ENCODE data around the gene MORN3.
"Not testable (repeated sequence)": the region's sequence is repeated elsewhere in the genome, so short reads cannot be mapped to it uniquely, and the experiment has no call there.

Gene MORN3, protein sequence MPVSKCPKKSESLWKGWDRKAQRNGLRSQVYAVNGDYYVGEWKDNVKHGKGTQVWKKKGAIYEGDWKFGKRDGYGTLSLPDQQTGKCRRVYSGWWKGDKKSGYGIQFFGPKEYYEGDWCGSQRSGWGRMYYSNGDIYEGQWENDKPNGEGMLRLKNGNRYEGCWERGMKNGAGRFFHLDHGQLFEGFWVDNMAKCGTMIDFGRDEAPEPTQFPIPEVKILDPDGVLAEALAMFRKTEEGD

DNA sequence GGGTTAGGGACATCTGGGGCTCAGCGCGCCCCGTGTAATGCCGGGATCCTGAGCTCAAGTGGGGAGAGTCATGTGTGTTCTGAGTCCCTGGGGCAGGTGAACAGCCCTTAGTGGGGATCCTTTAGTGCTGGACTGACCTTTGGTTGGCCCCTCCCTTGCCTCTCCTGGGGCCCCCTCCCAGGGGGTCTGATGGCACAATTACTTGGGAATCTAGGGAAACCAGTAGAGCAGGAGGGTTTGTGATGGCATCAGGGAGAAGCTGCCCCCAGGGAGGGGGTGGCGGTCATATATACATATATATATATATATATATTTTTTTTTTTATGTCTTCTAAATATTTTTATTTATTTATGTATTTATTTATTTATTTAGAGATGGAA, at the start of gene MORN3:
Gene MORN3, minus strand, starts transcription at position 134 of the 380 bp plus-strand sequence. CDS start 171 bp downstream, outside the sequence.
- DNase-seq, result no peak

DNA sequence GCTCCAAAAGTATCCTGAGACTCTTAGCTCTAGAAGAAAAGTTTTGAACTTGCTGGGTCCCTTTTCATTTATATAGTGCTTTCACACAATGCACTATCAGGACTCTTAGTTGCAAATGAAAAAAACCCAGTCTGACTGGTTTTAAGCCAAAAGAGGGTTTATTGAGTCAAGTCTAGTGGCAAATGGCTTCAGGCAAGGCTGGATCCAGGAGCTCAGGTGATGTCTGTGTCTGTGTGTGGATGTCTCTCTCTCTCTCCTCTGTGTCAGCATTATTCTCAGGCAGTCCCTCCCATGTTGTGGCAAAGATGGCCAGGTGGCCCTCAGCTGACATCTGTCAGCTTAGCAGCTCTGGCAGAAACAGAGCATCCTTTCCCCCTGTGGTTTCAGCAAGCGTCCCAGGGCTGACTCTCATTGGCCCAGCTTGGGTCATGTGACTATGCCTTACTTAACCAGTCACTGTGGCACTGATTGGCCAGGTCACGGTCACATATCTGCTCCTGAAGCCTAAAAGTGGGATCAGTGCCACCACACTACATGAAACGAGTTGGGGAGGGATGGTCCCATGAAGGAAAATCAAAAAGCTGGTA, 49.3 kb upstream of the MORN3 start:
- peak; percentile 39 for DNase-seq

DNA sequence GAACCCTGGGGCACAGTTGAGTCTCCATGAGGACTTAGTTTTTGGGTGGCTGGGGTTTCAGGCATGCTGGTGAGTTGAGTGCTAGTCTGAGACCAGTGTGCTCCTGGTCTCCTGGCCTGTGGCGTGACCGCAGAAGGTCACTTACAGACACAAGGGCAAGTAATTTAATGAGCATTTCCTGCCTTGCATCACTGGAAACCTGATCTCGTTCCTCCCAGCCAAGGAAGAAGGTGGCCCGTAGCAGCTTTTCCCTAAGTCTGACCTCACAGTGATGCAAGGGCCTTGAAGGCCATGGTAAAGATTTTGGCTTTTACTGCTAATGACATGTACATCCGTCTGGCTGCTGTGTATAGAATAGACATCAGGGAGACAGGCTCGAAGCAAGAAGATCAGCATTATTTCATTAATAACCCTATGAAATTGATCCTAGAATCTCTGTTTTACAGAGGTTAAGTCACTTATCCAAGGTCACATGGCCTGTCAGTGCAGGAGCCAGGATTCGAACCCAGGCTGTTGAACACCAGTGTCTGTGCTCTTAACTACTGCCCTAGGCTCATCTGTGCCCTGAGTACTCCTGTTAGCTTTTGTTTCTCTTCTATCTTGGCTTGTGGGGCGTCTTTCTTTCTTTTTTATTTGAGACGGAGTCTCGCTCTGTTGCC, 47.7 kb upstream of the MORN3 start:
- DNase-seq, result no peak

DNA sequence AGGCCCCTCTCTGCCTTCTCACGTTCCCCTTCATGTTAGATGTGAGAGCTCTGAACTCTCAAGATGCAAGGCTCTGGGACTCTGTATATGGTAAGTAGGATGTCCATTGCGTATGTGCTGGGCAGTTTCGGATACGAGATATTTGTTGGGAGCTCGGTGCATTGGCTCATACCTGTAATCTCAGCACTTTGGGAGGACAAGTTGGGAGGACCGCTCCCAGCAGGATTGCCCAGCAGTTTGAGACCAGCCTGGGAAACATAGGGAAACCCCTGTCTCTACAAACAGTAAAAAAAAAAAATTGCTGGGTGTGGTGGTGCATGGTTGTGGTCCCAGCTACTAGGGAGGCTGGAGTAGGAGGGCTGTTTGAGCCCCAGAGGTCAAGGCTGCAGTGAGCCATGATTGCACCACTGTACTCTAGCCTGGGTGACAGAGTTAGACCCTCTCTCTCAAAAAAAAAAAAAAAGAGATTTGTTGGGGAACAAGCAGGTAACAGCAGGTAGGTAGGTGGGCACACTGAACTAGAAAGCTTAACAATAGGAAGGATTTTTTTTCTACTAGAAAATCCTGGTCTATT, 46.5 kb upstream of the MORN3 start:
- DNase-seq, result no peak

DNA sequence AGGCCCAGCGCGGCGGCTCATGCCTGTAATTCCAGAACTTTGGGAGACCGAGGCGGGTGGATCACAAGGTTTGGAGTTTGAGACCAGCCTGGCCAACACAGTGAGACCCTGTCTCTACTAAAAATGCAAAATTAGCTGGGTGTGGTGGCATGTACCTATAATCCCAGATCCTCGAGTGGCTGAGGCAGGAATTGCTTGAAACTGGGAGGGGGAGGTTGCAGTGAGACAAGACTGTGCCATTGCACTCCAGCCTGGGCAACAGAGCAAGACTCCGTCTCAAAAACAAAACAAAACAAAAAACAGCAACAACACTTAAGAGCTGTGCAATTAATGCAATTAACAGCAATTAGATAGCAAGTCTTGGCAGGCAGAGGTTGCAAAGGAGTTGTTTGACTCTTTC, 45.6 kb upstream of the MORN3 start:
- not testable (repeated sequence) for DNase-seq

DNA sequence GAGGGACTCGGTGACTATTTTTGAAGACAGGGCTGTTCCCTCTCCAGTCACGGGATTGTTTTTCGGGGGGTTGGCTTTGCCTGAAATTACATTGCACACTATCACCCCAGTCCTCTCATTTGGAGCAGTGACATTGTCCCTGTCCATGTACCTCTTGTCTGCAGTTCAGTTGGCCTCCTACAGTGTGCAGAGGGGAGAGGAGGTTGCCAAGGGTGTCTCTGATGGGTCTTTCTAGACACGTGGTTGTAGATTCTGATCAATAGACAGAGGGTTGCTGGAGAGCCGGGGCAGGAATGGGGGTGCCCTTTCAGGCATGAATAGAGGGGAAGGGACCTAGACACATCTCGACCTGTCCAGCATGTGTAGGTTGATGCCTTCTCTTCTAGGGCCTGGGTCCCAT, 44.3 kb upstream of the MORN3 start:
- peak; percentile 10 for DNase-seq

DNA sequence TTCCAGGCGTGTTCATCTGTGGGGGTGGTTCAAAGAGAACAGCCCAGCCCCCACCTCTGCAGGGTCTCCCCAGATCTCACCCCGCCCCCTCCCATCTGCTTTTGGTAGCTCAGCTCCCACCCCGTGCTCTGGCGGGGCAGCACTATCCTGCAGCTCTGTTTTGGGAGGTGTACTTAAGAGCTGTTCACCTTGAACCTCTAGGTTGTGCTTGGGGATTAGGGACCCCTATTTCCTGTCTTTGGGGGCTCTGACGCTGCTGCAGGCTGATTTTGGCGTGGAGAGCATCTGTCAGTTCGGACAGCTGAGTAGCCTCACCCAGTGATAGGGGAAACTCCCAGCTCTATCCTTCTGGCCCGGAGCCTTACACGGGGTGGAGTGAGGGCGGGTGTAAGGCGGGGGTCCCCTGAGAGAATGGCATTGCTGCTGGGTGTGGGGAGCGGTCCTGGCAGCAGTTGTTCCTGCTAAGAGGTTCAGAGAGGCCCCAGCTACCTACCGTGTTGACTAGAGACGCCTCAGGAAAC, 43.9 kb upstream of the MORN3 start:
- DNase-seq, result no peak

DNA sequence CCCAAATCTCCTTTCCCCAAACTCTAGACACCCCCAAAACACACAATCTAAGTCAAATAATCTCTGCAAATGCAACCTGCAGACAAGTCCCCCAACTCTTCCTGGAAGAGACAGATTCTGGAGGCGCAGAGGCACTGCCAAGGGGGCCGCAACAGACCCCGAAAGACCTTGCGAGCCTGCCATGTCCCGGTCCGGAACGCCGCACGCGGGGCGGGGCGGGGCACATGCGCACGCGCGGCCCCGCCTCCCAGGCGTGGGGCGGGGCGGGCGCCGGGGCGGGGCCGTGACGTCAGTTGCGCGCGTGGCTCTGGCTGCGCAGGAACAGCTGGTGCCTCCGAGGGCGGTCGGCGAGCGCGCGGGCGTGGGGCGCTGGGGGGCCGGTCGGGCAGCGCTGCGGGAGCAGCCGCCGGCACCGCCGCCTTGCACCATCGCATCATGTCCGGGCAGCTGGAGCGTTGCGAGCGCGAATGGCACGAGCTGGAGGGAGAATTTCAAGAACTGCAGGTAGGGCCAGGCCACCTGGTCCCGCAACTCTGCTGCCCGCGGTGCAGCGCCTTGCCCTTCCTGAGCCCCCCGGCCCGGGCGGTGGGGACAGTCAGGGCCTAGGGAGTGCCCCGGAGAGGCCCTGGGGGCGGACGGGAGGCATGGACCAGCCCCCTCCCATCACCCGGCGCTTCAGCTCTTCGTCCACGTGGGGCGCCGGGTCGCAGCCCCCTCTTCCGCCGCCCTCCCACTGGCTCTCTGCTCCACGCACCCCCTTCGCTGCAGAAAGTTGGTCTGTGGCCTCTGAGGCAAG, 43.2 kb upstream of the MORN3 start, which contains the start of gene TMEM120B:
Gene TMEM120B, plus strand, starts transcription at position 292 of the 796 bp plus-strand sequence. Its CDS starts 144 bp downstream, at position 436.
- DNase-seq, result peak; percentile 91

DNA sequence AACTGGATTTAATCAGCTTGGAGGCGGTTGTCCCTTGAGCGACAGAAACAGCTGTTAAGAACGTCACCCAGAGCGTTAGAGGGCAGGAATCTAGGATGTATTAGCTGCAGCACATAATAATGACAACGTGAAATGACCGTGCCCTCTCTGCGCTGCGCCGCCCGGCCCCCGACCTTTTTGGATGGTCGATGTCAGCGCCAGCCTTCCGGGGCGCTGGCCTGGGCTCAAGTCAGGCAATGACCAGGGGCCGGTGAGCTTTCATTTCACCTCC, 42.7 kb upstream of the MORN3 start:
- peak; percentile 29 for DNase-seq

DNA sequence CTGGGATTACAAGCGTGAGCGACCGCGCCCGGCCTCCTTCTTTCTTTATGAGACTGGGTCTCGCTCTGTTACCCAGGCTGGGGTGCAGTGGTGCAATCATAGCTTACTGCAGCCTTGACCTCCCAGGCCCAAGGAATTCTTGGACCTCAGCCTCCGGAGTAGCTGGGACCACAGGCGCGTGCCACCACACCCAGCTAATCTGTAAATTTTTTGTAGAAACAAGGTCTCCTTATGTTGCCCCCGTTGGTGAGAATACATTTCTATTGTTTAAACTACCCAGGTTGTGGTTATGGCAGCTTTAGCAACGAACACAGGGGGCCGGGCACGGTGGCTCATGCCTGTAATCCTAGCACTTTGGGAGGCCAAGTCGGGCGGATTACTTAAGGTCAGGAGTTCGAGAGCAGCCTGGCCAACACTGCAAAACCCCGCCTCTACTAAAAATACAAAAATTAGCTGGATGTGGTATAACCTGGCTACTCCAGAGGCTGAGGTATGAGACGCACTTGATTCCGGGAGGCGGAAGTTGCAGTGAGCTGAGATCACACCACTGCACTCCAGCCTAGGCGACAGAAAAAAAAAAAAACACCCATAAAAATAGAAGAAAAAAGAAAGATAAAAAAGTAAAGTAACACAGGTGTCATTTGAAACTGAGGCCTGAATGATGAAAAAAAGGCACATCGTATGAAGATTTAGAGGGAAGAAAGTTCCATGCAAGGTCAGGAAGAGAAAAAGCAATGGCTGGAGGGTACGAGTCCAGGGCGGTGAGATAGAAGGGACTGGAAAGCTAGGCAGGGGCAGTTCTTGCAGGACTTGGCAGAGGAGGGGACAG, 42.1 kb upstream of the MORN3 start:
- DNase-seq, result peak; percentile 26

DNA sequence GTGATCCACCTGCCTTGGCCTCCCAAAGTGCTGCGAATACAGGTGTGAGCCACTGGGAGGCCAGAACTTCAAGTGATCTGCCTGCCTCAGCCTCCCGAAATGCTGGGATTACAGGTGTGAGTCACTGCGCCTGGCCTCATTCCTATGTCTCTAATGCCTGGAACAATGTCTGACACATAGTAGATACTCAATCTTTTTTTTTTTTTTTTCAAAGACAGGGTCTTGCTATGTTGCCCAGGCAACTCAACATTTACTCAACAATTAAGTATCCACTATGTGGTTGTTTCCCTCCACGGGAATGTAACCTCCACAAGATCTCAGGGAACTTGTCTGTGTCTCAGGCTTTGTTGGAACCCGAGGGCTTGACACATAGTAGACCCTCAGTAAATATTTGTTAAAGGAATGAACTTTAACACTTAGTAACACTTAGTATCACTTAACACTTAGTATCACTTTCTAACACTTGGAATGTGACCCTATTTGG, 40.1 kb upstream of the MORN3 start:
- no peak for DNase-seq

DNA sequence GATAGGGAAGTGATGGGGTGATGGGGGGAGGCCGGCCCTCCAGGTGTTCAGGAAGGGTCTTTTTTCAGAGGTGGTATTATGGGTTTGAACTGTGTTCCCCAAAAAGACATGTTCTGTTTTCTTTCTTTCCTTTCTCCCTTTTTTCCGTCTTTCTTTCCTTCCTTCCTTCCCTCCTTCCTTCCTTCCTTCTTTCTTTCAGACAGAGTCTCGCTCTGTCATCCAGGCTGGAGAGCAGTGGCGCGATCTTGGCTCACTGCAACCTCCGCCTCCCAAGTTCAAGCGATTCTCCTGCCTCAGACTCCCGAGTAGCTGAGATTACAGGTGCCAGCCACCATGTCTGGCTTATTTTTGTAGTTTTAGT, 39.6 kb upstream of the MORN3 start:
- DNase-seq, result not testable (repeated sequence)

DNA sequence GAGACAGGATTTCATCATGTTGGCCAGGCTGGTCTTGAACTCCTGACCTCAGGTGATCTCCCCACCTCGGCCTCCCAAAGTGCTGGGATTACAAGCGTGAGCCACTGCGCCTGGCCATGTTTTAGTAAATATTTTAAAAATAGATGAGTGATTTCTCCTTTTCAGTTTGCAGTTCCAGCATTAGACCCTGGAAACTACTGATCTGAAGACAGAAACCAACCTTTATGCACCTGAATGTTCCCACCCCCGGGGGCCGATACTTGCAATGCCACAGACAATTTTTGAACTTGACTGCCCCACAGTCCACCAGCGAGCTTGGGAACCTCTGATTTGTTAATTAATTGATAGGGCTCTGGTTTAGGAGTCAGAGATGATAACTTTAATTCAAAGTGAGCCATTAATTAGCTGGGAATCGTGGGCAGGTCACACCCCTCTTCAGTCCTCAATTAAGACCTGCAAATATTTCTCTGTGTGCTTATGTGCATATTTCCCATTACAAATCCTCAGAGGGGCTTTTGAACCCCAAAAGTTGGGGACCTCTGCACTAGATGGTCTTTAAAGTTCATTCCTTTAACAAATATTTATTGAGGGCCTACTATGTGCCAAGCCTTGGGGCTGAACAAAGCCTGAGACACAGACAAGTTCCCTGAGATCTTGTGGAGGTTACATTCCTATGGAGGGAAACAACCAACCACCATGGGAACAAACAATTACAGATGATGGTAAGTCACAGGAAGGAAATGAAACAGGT, 39.0 kb upstream of the MORN3 start:
- no peak for DNase-seq

DNA sequence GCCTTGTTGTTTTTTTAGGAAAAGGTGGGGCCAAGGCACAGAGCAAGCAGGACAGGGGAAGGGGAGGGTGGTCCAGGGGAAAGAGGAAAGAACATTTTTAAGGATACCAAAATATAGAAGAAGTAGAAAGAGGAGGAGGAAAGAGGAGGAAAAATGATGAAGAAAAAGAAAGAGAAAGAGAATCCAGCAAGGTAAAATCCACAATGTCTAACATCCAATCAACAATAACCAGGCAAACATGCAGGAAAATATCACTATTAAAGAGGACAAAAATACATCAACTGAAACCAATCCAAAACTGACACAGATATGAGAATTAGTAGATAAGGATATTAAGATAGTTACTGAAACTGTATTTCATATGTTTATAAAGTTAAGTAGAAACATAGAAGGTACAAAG, 36.1 kb upstream of the MORN3 start:
- DNase-seq, result no peak

DNA sequence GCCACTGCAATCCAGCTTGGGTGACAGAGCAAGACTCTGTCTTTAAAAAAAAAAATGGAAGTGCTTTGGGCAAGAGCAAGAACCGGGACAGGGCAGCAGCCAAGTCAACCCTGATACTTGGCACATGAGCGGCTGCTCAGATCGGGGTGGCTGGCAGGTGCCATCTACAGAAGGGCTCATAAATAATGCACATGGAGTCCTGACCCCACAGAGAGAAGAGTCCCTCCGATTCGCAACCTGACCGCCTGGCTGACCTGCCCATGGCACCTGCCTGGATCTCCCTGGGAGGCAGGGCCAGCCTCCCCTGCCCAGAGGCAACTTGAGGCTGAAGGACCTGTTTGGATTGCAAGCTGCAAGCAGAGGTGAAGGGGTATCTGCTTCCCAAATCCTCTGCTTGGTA, 33.5 kb upstream of the MORN3 start:
- no peak for DNase-seq

DNA sequence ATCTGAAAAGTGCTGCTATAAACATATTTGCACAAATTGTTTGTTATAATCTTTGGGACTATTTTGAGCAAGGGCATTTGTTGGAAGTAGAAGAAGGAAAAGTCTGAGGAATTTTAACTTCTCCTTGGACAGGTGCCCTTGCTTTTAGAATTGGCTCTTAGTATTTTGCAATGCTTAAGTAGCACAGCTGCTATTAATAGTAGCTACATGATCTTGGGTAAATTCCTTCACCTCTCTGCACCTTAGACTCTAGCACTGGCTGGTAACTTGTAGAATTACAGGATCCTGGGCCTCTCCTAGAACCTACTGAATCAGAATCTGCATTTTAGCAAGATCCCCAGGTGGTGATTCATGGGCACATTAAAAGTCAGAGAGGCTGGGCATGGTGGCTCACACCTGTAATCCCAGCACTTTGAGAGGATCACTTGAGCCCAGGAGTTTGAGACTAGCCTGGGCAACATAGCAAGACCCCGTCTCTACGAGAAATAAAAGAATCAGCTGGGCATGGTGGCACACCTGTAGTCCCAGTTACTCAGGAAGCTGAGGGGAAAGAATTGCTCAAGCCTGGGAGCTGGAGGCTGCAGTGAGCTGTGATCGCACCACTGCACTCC, 32.3 kb upstream of the MORN3 start:
- DNase-seq, result no peak

DNA sequence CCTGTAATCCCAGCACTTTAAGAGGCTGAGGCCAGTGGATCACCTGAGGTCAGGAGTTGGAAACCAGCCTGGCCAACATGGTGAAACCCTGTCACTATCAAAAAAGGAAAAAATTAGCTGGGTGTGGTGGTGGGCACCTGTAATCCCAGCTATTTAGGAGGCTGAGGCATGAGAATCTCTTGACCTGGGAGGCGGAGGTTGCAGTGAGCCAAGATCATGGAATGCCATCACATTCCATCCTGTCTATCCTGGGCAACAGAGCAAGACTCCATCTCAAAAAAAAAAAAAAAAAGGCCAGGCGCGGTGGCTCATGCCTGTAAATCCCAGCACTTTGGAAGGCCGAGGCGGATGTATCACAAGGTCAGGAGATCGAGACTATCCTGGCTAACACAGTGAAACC, 28.4 kb upstream of the MORN3 start:
- DNase-seq, result not testable (repeated sequence)

DNA sequence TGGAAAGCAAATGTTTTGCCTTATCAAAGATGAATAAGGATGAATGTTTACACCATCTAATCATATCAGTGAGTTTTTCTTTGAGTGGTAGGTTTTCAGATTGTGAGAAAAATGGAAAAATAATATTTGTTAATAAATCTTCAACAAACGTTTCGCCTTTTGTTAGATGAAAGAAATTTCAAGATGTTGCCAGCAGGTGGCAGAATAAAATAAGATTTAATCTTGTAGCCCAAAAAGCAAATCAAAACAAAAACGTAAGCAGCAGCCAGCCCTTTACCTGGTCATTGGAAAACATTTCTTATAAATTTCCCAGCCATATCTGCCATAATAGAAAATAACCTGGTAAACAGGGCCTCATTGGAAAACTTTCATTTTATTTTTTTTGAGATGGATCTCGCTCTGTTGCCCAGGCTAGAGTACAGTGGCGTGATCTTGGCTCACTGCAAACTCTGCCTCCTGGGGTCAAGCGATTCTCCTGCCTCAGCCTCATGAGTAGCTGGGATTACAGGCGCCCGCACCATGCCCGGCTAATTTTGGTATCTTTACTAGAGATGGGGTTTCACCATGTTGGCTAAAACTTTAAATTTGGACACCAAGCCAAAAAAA, 27.7 kb upstream of the MORN3 start:
- peak; percentile 64 for DNase-seq

DNA sequence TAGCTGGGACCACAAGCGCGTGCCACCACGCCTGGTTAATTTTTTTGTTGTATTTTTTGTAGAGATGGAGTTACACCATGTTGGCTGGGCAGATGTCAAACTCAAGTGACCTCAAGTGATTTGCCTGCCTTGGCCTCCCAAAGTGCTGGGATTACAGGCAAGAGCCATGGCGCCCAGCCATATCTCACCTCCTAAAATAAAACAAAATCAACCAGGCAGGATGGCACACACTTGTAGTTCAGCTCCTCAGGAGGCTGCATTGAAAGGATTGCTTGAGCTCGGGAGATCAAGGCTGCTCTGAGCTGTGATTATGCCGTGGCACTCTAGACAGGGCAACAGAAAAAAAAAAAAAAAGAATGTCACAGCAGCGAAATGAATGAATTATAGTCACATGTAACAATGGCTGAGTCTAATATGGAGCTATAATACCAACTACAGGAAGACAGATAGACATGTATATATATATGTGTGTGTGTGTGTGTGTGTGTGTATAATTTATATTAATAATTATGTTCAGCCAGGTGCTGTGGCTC, 23.8 kb upstream of the MORN3 start:
- DNase-seq, result no peak

DNA sequence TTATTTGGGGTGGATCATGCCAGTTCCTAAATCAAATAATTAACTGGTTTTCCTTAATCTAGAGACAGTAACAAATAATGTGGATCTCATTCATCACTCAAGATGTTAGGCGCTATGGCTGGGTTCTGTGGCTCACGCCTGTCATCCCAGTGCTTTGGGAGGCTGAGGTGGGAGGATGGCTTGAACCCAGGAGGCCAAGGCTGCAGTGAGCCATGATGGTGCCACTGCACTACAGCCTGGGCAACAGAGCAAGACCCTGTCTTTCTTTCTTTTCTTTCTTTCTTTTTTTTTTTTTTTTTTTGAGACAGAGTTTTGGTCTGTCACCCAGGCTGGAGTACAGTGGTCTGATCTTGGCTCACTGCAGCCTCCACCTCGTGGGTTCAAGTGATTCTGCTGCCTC, 23.3 kb upstream of the MORN3 start:
- DNase-seq, result not testable (repeated sequence)

Measured in activated CD4-positive, alpha-beta T cell treated with anti-CD3 and anti-CD28 coated beads, Interleukin-2, Interleukin-6, amounts not matched to agents 100 ng/mL and 50 ng/mL, durations not matched to agents 16 hours and 8 hours (primary cell).